Activated CD8-positive, alpha-beta memory T cell treated with anti-CD3 and anti-CD28 coated beads, Interleukin-2, amount 10 ng/mL, durations not matched to agents 7 days and 5 days (primary cell): ENCODE results near the gene KRTAP4-9. TPM values are rescaled to one million over a fixed set of nuclear protein-coding genes. Genes with fewer than 3 reads are reported as not detected.

Experiments
- ATAC-seq: fragments of 150-1000 bp; cut with Tn5 transposase; one replicate; pipeline ENCODE4 v1.10.0; 2021; ENCODE audit warnings: moderate library complexity
- CTCF ChIA-PET: fragments of 350-600 bp; sonication (Branson Sonifier 250); formaldehyde crosslinking; loops from one replicate; lab custom pipeline; 2021; ENCODE audit warnings: antibody characterized with exemption; lab: Charles Lee
- DNase-seq: peaks from one replicate; pipeline ENCODE4 v3.0.0-alpha.2; 2020
- H3K27ac Mint-ChIP-seq: one replicate; pipeline ENCODE4 v1.8.0; 2021; ENCODE audit warnings: mild to moderate bottlenecking, mixed read lengths
- H3K27me3 Mint-ChIP-seq: one replicate; pipeline ENCODE4 v1.8.0; 2021; ENCODE audit warnings: mixed read lengths
- H3K36me3 Mint-ChIP-seq: one replicate; pipeline ENCODE4 v1.8.0; 2021; ENCODE audit warnings: mild to moderate bottlenecking, mixed read lengths
- H3K4me1 Mint-ChIP-seq: one replicate; pipeline ENCODE4 v1.8.0; 2021; ENCODE audit warnings: mixed read lengths
- H3K4me3 Mint-ChIP-seq: one replicate; pipeline ENCODE4 v1.8.0; 2021; ENCODE audit warnings: mild to moderate bottlenecking, moderate library complexity, mixed read lengths
- H3K9me3 Mint-ChIP-seq: one replicate; pipeline ENCODE4 v1.8.0; 2022; ENCODE audit warnings: low read depth, mixed read lengths
- total RNA-seq, 2 experiments: library from RNA; stranded (reverse); gene quantifications; one replicate each; pipeline ENCODE4 v1.2.3, GENCODE V29; 2021

KRTAP4-9 gene
- total RNA-seq, 2 experiments from 2014 or later = not detected

DNA sequence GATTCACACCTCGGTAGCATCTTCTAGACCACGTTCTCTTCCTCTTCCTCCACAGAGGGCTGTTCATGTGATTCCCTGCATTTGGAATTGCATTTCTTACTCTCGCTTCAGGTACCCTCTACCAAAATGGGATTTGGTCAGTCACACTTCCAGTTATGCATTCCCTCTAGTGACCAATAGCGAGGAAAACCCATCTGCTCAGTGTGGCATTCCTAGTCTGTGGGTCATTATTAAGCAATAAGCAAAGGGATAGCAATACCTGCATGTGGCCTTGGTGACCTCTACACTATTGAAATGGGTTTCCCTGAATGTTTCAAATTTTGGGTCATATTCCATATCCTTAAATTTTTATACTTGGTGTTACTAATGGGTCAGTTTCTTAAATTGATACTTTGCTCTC is 44.8 kb downstream of the KRTAP4-9 start:
- peaks cover 12% of the 10 kb centered on the region for H3K27me3 Mint-ChIP-seq
- no peaks in the 10 kb centered on the region for H3K36me3 Mint-ChIP-seq
- no peaks in the 10 kb centered on the region for H3K9me3 Mint-ChIP-seq
- CTCF ChIA-PET = no interaction called here
- H3K27ac Mint-ChIP-seq = no peak overlapping the region
- DNase-seq (no peak), ATAC-seq (no peak)
- no peaks in the 10 kb centered on the region for H3K4me1 Mint-ChIP-seq
- H3K4me3 Mint-ChIP-seq = no peak overlapping the region

DNA sequence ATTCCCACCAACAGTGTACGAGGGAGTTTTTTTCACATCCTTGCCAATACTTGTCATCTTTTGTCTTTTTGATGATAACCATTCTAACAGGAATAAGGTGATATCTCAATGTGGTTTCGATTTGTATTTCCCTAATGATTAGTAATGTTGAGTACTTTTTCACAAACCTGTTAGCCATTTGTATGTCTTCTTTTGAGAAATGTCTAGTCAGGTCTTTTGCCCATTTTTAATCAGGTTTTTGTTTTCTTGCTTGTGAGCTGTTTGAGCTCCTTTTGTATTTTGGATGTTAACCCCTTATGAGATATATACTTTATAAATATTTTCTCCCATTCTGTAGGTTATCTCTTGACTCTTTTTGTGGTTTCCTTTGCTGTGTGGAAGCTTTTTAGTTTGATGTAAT is 46.3 kb downstream of the KRTAP4-9 start:
- no peaks in the 10 kb centered on the region for H3K4me1 Mint-ChIP-seq
- CTCF ChIA-PET = no interaction called here
- ATAC-seq = no peak
- no peak overlapping the region for H3K27ac Mint-ChIP-seq
- H3K9me3 Mint-ChIP-seq = no peaks in the 10 kb centered on the region
- H3K36me3 Mint-ChIP-seq = no peaks in the 10 kb centered on the region
- H3K4me3 Mint-ChIP-seq = no peak overlapping the region
- H3K27me3 Mint-ChIP-seq = peaks cover 17% of the 10 kb centered on the region
- DNase-seq = no peak

DNA sequence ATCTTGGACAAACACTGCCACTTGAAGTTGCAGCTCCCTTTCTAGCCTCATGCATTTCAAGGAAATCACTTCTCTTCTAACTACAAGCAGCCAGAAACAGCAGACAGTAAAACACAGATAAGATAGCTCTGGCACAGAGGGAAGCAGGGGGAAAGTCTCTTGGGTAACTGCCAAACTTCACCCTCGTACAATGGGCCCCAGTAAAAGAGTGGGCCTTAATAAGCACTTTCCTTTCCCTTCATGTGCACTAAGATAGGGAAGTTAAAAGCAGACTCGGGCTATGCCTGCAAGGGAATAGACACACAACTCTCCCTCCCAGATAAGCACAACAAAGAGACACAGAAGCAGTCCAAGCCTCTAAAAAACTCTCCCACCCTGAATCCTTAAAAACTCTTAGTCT is 48.7 kb downstream of the KRTAP4-9 start:
- CTCF ChIA-PET = interaction anchor here (0.6 kb wide), 1 partner anchor 1132 kb away, joined by 3 read pairs; no protein-coding TSS in a partner anchor
- Mint-ChIP-seq H3K27me3 (peaks cover 31% of the 10 kb centered on the region), H3K4me3 (no peak overlapping the region), H3K36me3 (no peaks in the 10 kb centered on the region), H3K4me1 (no peaks in the 10 kb centered on the region), H3K9me3 (no peaks in the 10 kb centered on the region), H3K27ac (no peak overlapping the region)
- no peak for DNase-seq
- no peak for ATAC-seq

Other genes starting within 250 kb of the KRTAP4-9 start
- not detected for gene KRT12, start 238.2 kb upstream of the KRTAP4-9 start, total RNA-seq
- not detected for gene KRT20, start 220.1 kb upstream of the KRTAP4-9 start, total RNA-seq
- not detected for gene KRT23, start 167.7 kb upstream of the KRTAP4-9 start, total RNA-seq
- not detected for gene KRT39, start 138.4 kb upstream of the KRTAP4-9 start, total RNA-seq
- gene KRT40, start 121.1 kb upstream of the KRTAP4-9 start, total RNA-seq = not detected
- gene KRTAP3-3, start 111.2 kb upstream of the KRTAP4-9 start, total RNA-seq = not detected
- gene KRTAP3-2, start 105.5 kb upstream of the KRTAP4-9 start, total RNA-seq = not detected
- gene KRTAP3-1, start 96.3 kb upstream of the KRTAP4-9 start, total RNA-seq = not detected
- not detected for gene KRTAP1-5, start 78.2 kb upstream of the KRTAP4-9 start, total RNA-seq
- gene KRTAP1-4, start 75.2 kb upstream of the KRTAP4-9 start, total RNA-seq = not detected
- not detected for gene KRTAP1-3, start 70.5 kb upstream of the KRTAP4-9 start, total RNA-seq
- gene KRTAP1-1, start 63.9 kb upstream of the KRTAP4-9 start, total RNA-seq = not detected
- not detected for gene KRTAP2-1, start 58.1 kb upstream of the KRTAP4-9 start, total RNA-seq
- gene KRTAP2-2, start 50.2 kb upstream of the KRTAP4-9 start, total RNA-seq = not detected
- gene KRTAP2-3, start 45.3 kb upstream of the KRTAP4-9 start, total RNA-seq = not detected
- not detected for gene KRTAP2-4, start 39.5 kb upstream of the KRTAP4-9 start, total RNA-seq
- not detected for gene KRTAP4-7, start 21.2 kb upstream of the KRTAP4-9 start, total RNA-seq
- not detected for gene KRTAP4-8, start 7.2 kb upstream of the KRTAP4-9 start, total RNA-seq
- not detected for gene KRTAP4-16, start 3.2 kb upstream of the KRTAP4-9 start, total RNA-seq
- not detected for gene KRTAP4-11, start 13.0 kb downstream of the KRTAP4-9 start, total RNA-seq
- not detected for gene KRTAP4-12, start 18.8 kb downstream of the KRTAP4-9 start, total RNA-seq
- gene KRTAP4-6, start 35.2 kb downstream of the KRTAP4-9 start, total RNA-seq = not detected
- not detected for gene KRTAP4-5, start 44.4 kb downstream of the KRTAP4-9 start, total RNA-seq
- gene KRTAP4-4, start 55.4 kb downstream of the KRTAP4-9 start, total RNA-seq = not detected
- not detected for gene KRTAP4-3, start 62.8 kb downstream of the KRTAP4-9 start, total RNA-seq
- gene KRTAP4-2, start 72.8 kb downstream of the KRTAP4-9 start, total RNA-seq = not detected
- gene KRTAP4-1, start 79.5 kb downstream of the KRTAP4-9 start, total RNA-seq = not detected
- not detected for gene KRTAP9-1, start 84.5 kb downstream of the KRTAP4-9 start, total RNA-seq
- gene KRTAP9-2, start 121.3 kb downstream of the KRTAP4-9 start, total RNA-seq = not detected
- gene KRTAP9-3, start 127.1 kb downstream of the KRTAP4-9 start, total RNA-seq = not detected
- not detected for gene KRTAP9-8, start 132.6 kb downstream of the KRTAP4-9 start, total RNA-seq
- gene KRTAP9-4, start 144.3 kb downstream of the KRTAP4-9 start, total RNA-seq = not detected
- gene KRTAP9-9, start 150.0 kb downstream of the KRTAP4-9 start, total RNA-seq = not detected
- not detected for gene KRTAP9-6, start 160.0 kb downstream of the KRTAP4-9 start, total RNA-seq
- not detected for gene KRTAP9-7, start 170.3 kb downstream of the KRTAP4-9 start, total RNA-seq
- not detected for gene KRTAP29-1, start 197.5 kb downstream of the KRTAP4-9 start, total RNA-seq
- not detected for gene KRTAP16-1, start 203.9 kb downstream of the KRTAP4-9 start, total RNA-seq
- gene KRTAP17-1, start 210.3 kb downstream of the KRTAP4-9 start, total RNA-seq = not detected
- not detected for gene KRT33A, start 245.4 kb downstream of the KRTAP4-9 start, total RNA-seq